ENCODE data around the gene XYLT2.

Gene XYLT2

GRCh38 chr17:50352072-50352692 is 6.3 kb downstream of the XYLT2 start:
- DNase-seq, result no peak

- DNase-seq, result no peak
Measured at GRCh38 chr17:50352693-50353599, 7.0 kb downstream of the XYLT2 start.

- DNase-seq, result no peak
Measured at GRCh38 chr17:50353600-50354195, 7.8 kb downstream of the XYLT2 start.

GRCh38 chr17:50354198-50354597 is 8.3 kb downstream of the XYLT2 start:
- DNase-seq, result no peak

- no peak for DNase-seq
Measured at GRCh38 chr17:50354776-50355175, 8.8 kb downstream of the XYLT2 start.

- no peak for DNase-seq
Measured at GRCh38 chr17:50355336-50355700, 9.4 kb downstream of the XYLT2 start.

GRCh38 chr17:50355701-50356341 is 9.9 kb downstream of the XYLT2 start:
- DNase-seq, result no peak

GRCh38 chr17:50356418-50356817 is 10.5 kb downstream of the XYLT2 start:
- no peak for DNase-seq

- DNase-seq, result no peak
Measured at GRCh38 chr17:50356892-50357510, 11.1 kb downstream of the XYLT2 start.

GRCh38 chr17:50358177-50358576 is 12.3 kb downstream of the XYLT2 start:
- DNase-seq, result no peak

GRCh38 chr17:50359005-50359699 is 13.2 kb downstream of the XYLT2 start:
- no peak for DNase-seq

- no peak for DNase-seq
Measured at GRCh38 chr17:50359998-50360461, 14.1 kb downstream of the XYLT2 start.

- DNase-seq, result no peak
Measured at GRCh38 chr17:50360486-50361115, 14.7 kb downstream of the XYLT2 start.

GRCh38 chr17:50361561-50362480 is 15.9 kb downstream of the XYLT2 start:
- peak; percentile 41 for DNase-seq

- DNase-seq, result no peak
Measured at GRCh38 chr17:50362661-50363060, 16.7 kb downstream of the XYLT2 start.

GRCh38 chr17:50363217-50364060 is 17.5 kb downstream of the XYLT2 start:
- DNase-seq, result no peak

GRCh38 chr17:50364061-50364458 is 18.1 kb downstream of the XYLT2 start:
- DNase-seq, result no peak

GRCh38 chr17:50364715-50365114 is 18.8 kb downstream of the XYLT2 start:
- DNase-seq, result no peak

- DNase-seq, result no peak
Measured at GRCh38 chr17:50365165-50365564, 19.2 kb downstream of the XYLT2 start.
